ENCODE results near the gene GREM2.

DNA sequence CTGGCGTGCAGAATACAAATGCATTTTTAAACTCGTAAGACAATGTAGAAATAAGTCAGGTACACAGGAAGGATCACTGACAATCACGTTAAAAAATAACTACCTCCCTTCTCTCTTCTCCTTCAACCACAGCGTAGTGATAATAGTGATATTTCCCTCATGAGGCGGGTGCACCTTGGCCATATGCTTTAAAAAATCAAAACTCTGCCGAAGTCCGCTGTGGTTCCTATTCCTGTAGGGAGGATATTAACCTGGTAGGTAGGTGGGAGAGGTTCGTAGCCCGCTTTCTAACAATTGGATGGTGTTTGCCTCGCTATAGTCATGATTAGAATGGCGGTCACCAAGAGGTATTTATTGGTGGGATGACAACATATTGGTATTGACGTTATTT is 732 bp downstream of the GREM2 start:
- TF ChIP-seq, protein P1, sequence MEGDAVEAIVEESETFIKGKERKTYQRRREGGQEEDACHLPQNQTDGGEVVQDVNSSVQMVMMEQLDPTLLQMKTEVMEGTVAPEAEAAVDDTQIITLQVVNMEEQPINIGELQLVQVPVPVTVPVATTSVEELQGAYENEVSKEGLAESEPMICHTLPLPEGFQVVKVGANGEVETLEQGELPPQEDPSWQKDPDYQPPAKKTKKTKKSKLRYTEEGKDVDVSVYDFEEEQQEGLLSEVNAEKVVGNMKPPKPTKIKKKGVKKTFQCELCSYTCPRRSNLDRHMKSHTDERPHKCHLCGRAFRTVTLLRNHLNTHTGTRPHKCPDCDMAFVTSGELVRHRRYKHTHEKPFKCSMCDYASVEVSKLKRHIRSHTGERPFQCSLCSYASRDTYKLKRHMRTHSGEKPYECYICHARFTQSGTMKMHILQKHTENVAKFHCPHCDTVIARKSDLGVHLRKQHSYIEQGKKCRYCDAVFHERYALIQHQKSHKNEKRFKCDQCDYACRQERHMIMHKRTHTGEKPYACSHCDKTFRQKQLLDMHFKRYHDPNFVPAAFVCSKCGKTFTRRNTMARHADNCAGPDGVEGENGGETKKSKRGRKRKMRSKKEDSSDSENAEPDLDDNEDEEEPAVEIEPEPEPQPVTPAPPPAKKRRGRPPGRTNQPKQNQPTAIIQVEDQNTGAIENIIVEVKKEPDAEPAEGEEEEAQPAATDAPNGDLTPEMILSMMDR (IDR thresholded peaks at IDR 0.05; ENCODE audit: insufficient read depth, low read length): no peak
- TF ChIP-seq POLR2AphosphoS5 (IDR thresholded peaks at IDR 0.05; ENCODE audit: low read depth): no peak

Measured in HL-60 (cell line).